Transverse colon (tissue), 4 donors: Measurements from ENCODE around the gene SNRPF. TPM values are rescaled to one million over a fixed set of nuclear protein-coding genes. Genes with fewer than 3 reads are reported as not detected.

ENCODE experiments used
- DNase-seq: peaks from one replicate; pipeline ENCODE4 v3.0.0-alpha.2; 2019
- H3K27ac ChIP-seq, 4 donors: fragments of 200-600 bp; sonication (generic); 2 replicates each; pipeline ENCODE4 v1.5.1; 2016 to 2018; ENCODE audit warnings: inconsistent platforms in 4 of 4
- H3K27me3 ChIP-seq: fragments of 200-600 bp; sonication (generic); 2 replicates; pipeline ENCODE4 v1.5.1; 2017; ENCODE audit warnings: inconsistent platforms
- H3K36me3 ChIP-seq, 4 donors: fragments of 200-600 bp; sonication (generic); 2 replicates each; pipeline ENCODE4 v1.5.1; 2017 to 2019; ENCODE audit warnings: inconsistent platforms in 4 of 4
- H3K4me1 ChIP-seq, 4 donors: fragments of 200-600 bp; sonication (generic); 2 replicates each; pipeline ENCODE4 v1.5.1; 2017 to 2020; ENCODE audit warnings: inconsistent platforms in 4 of 4
- H3K4me3 ChIP-seq, 4 donors: fragments of 200-600 bp; sonication (generic); 1 replicate in 1 of 4; 2 replicates in 3 of 4; pipeline versions ENCODE4 v1.5.1 to v1.6.1; 2017 to 2019; ENCODE audit warnings: inconsistent platforms in 4 of 4
- H3K9me3 ChIP-seq, 2 donors: fragments of 200-600 bp; sonication (generic); 2 replicates each; pipeline ENCODE4 v1.5.1; 2017 to 2019; ENCODE audit warnings: inconsistent platforms in 2 of 2
- CTCF ChIP-seq, 5 experiments: fragments of 200-600 bp in 3 of 5; fragments of 450-650 bp in 2 of 5; sonication (generic) in 3 of 5; IDR thresholded peaks; 1 replicate in 2 of 5; 2 replicates in 3 of 5; pipeline ENCODE4 v1.5.1; 2016 to 2017; ENCODE audit warnings: antibody characterized with exemption in 5 of 5, inconsistent platforms in 3 of 5, mild to moderate bottlenecking in 2 of 5, moderate library complexity in 1 of 5
- EP300 ChIP-seq: sonication (generic); formaldehyde crosslinking; IDR thresholded peaks from one replicate; pipeline ENCODE4 v1.6.1; 2017; ENCODE audit warnings: antibody characterized with exemption, low read depth
- POLR2A ChIP-seq: fragments of 450-650 bp; IDR thresholded peaks from one replicate; pipeline ENCODE4 v1.6.1; 2016; ENCODE audit warnings: antibody characterized with exemption, mild to moderate bottlenecking, moderate library complexity
- POLR2AphosphoS5 ChIP-seq, 3 donors: sonication (generic); formaldehyde crosslinking; IDR thresholded peaks; one replicate each; pipeline ENCODE4 v1.6.1; 2016; ENCODE audit warnings: antibody characterized with exemption in 3 of 3
- WGBS, 2 donors: methylation state at CpG; one replicate each; pipeline ENCODE4 v1.1.5; 2018; ENCODE audit warnings: low coverage in 1 of 2; 5-methylcytosine and 5-hydroxymethylcytosine counted together
- in situ Hi-C, 4 donors: fragments of 200-750 bp; cut with MboI; loops; one replicate each; pipeline versions ENCODE4 v1.15.0 to v1.15.1; 2017; ENCODE audit warnings: low sequenced_read_pairs in 3 of 4, low pct_ligation_motif_present in 1 of 4, low pct_unique_long_range_greater_than_20kb in 1 of 4
- intact Hi-C: fragments of 100-400 bp; cut with DNase I; formaldehyde crosslinking; loops from one replicate; pipeline ENCODE4 v1.15.1; 2023; ENCODE audit warnings: low total_unique reads
- total RNA-seq, 4 donors: library from RNA; depleted of rRNA; stranded (reverse); fragments of >200 nt; gene quantifications; one replicate each; pipeline ENCODE4 v1.1.0, GENCODE V29; 2016

The SNRPF gene
- total RNA-seq, 4 donors from 2014 or later = 4.8 to 8.3 TPM; not detected in 2

- peak; percentile 10 for DNase-seq
- 39 to 65% methylated on average over 4 of the region's 4 CpGs for WGBS, 2 donors
- Histone ChIP-seq H3K9me3 (peaks cover 0 to 4% of the 10 kb centered on the region in 2 donors), H3K27me3 (no peaks in the 10 kb centered on the region), H3K36me3 (no peaks in the 10 kb centered on the region), H3K4me1 (peaks cover 0 to 20% (median 2%) of the 10 kb centered on the region in 4 donors), H3K27ac (no peak overlapping the region), H3K4me3 (no peak overlapping the region)
- no peak for TF ChIP-seq POLR2A
- TF ChIP-seq EP300 = no peak
- TF ChIP-seq CTCF (IDR thresholded peaks at IDR 0.05) = no peak
- intact Hi-C loops (no loop called here), in situ Hi-C loops (no loop called here)
Observed at GRCh38 chr12:95882873-95883272, 24.1 kb downstream of the SNRPF start.

GRCh38 chr12:95884998-95885397 is 26.2 kb downstream of the SNRPF start:
- Histone ChIP-seq H3K36me3 (no peaks in the 10 kb centered on the region), H3K27me3 (no peaks in the 10 kb centered on the region), H3K4me1 (peaks cover 0 to 20% (median 2%) of the 10 kb centered on the region in 4 donors), H3K9me3 (peaks cover 0 to 4% of the 10 kb centered on the region in 2 donors), H3K27ac (no peak overlapping the region), H3K4me3 (no peak overlapping the region)
- DNase-seq = no peak
- WGBS, 2 donors = 61 to 79% methylated on average over 2 to 3 of the region's 3 CpGs
- intact Hi-C loops = no loop called here
- TF ChIP-seq POLR2A (no peak), EP300 (no peak), CTCF (IDR thresholded peaks at IDR 0.05) (no peak), POLR2AphosphoS5 (IDR thresholded peaks at IDR 0.05) (no peak)
- in situ Hi-C loops = no loop called here

- intact Hi-C loops = no loop called here
- H3K9me3 ChIP-seq = peaks cover 0 to 4% of the 10 kb centered on the region in 2 donors
- H3K27ac ChIP-seq = no peak overlapping the region
- H3K4me3 ChIP-seq = no peak overlapping the region
- 80 to 96% methylated on average over 4 to 5 of the region's 5 CpGs for WGBS, 2 donors
- in situ Hi-C loops = no loop called here
- H3K4me1 ChIP-seq = peaks cover 0 to 5% (median under 1%) of the 10 kb centered on the region in 4 donors
- DNase-seq = no peak
- TF ChIP-seq POLR2A (no peak), EP300 (no peak), POLR2AphosphoS5 (IDR thresholded peaks at IDR 0.05) (no peak), CTCF (IDR thresholded peaks at IDR 0.05) (no peak)
- H3K27me3 ChIP-seq = no peaks in the 10 kb centered on the region
- no peaks in the 10 kb centered on the region for H3K36me3 ChIP-seq
Observed at GRCh38 chr12:95887311-95887710, 28.6 kb downstream of the SNRPF start.

DNA sequence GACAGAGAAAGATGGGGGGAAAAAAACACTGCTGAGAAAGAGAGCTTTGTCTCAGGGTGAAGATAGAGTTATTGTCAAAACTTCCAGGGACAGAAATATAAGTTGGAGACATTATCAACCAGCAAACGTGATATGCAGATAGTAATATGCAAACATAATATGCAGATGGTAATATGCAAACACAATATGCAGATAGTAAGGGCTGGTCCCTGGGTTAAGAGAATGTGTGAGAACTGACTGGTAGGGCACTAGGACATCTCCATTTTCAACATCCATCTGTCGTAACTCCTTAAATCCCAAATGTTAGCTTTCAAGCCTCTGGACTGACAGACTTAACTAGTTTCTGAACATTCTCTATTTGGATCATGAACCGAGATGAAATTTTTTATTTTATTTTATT is 32.2 kb downstream of the SNRPF start:
- WGBS, 2 donors = 69 to 77% methylated on average over 3 of the region's 3 CpGs
- Histone ChIP-seq H3K36me3 (no peaks in the 10 kb centered on the region), H3K27ac (no peak overlapping the region), H3K27me3 (no peaks in the 10 kb centered on the region), H3K4me3 (no peak overlapping the region), H3K4me1 (no peaks in the 10 kb centered on the region), H3K9me3 (no peaks in the 10 kb centered on the region)
- intact Hi-C loops (no loop called here), in situ Hi-C loops (no loop called here)
- no peak for DNase-seq
- TF ChIP-seq POLR2AphosphoS5 (IDR thresholded peaks at IDR 0.05) = no peak
- TF ChIP-seq CTCF (IDR thresholded peaks at IDR 0.05) = no peak
- no peak for TF ChIP-seq EP300
